C4-2B (cell line): ENCODE results near the gene BRWD1.

Experiments used
- ZFX ChIP-seq: fragments of 450-650 bp; IDR thresholded peaks from 2 replicates; pipeline ENCODE4 v1.6.1; 2017
- TF ChIP-seq, protein P1 (sequence below): fragments of 450-650 bp; conservative IDR thresholded peaks from 2 replicates; pipeline ENCODE4 v1.5.1; 2017; ENCODE audit warnings: mild to moderate bottlenecking

GRCh38 chr21:39150316-39150715 lies 163.1 kb downstream of the BRWD1 start:
- TF ChIP-seq, protein P1, sequence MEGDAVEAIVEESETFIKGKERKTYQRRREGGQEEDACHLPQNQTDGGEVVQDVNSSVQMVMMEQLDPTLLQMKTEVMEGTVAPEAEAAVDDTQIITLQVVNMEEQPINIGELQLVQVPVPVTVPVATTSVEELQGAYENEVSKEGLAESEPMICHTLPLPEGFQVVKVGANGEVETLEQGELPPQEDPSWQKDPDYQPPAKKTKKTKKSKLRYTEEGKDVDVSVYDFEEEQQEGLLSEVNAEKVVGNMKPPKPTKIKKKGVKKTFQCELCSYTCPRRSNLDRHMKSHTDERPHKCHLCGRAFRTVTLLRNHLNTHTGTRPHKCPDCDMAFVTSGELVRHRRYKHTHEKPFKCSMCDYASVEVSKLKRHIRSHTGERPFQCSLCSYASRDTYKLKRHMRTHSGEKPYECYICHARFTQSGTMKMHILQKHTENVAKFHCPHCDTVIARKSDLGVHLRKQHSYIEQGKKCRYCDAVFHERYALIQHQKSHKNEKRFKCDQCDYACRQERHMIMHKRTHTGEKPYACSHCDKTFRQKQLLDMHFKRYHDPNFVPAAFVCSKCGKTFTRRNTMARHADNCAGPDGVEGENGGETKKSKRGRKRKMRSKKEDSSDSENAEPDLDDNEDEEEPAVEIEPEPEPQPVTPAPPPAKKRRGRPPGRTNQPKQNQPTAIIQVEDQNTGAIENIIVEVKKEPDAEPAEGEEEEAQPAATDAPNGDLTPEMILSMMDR = no peak
- TF ChIP-seq ZFX = no peak
